H9 (cell line): ENCODE results near the gene EDEM2. TPM values are rescaled to one million over a fixed set of nuclear protein-coding genes. Genes with fewer than 3 reads are reported as not detected.
A peak's percentile ranks its signal among the peaks of the same experiment; 100 is the strongest.
"Not testable (repeated sequence)": the region's sequence is repeated elsewhere in the genome, so short reads cannot be mapped to it uniquely, and the experiment has no call there.

ENCODE experiments used
- DNase-seq: peaks from one replicate; pipeline ENCODE4 v3.0.0-alpha.2; 2017
- H2AFZ ChIP-seq: one replicate; pipeline ENCODE4 v1.6.1; 2013; ENCODE audit warnings: mild to moderate bottlenecking, low read length, control low read depth, moderate library complexity
- H2AK5ac ChIP-seq: 2 replicates; pipeline ENCODE4 v1.6.1; 2013; ENCODE audit warnings: low read length, control low read depth, mixed read lengths; ENCODE audit not compliant: insufficient read length
- H2BK120ac ChIP-seq: one replicate; pipeline ENCODE4 v1.6.1; 2013; ENCODE audit warnings: low read depth, mild to moderate bottlenecking, low read length, control low read depth, inconsistent platforms; ENCODE audit not compliant: poor library complexity, severe bottlenecking
- H2BK12ac ChIP-seq: 2 replicates; pipeline ENCODE4 v1.6.1; 2013; ENCODE audit warnings: low read length, control low read depth, mixed read lengths, low read depth; ENCODE audit not compliant: insufficient read length
- H2BK15ac ChIP-seq: 2 replicates; pipeline ENCODE4 v1.6.1; 2013; ENCODE audit warnings: low read depth, low read length, control low read depth
- H2BK20ac ChIP-seq: one replicate; pipeline ENCODE4 v1.6.1; 2013; ENCODE audit warnings: low read depth, mild to moderate bottlenecking, low read length, control low read depth, inconsistent platforms; ENCODE audit not compliant: poor library complexity, severe bottlenecking
- H2BK5ac ChIP-seq: 2 replicates; pipeline ENCODE4 v1.6.1; 2013; ENCODE audit warnings: low read length, control low read depth, mixed read lengths; ENCODE audit not compliant: insufficient read length
- H3K14ac ChIP-seq: 2 replicates; pipeline ENCODE4 v1.6.1; 2013; ENCODE audit warnings: low read length, control low read depth; ENCODE audit not compliant: insufficient read depth
- H3K18ac ChIP-seq: 2 replicates; pipeline ENCODE4 v1.6.1; 2013; ENCODE audit warnings: low read depth, mild to moderate bottlenecking, mixed read lengths, low read length, control low read depth; ENCODE audit not compliant: insufficient read length
- H3K23ac ChIP-seq: 2 replicates; pipeline ENCODE4 v1.6.1; 2013; ENCODE audit warnings: low read length, control low read depth, mixed read lengths, low read depth; ENCODE audit not compliant: insufficient read length
- H3K23me2 ChIP-seq: 2 replicates; pipeline ENCODE4 v1.6.1; 2013; ENCODE audit warnings: low read depth, mild to moderate bottlenecking, mixed read lengths, low read length, control low read depth; ENCODE audit not compliant: insufficient read length, poor library complexity, severe bottlenecking
- H3K27ac ChIP-seq: 2 replicates; pipeline ENCODE4 v1.5.1; 2013; ENCODE audit warnings: low read length, control low read depth, mixed read lengths, low read depth; ENCODE audit not compliant: insufficient read length
- H3K27me3 ChIP-seq: 2 replicates; pipeline ENCODE4 v1.6.1; 2013; ENCODE audit warnings: low read length, control low read depth, inconsistent platforms; ENCODE audit not compliant: insufficient read depth
- H3K4ac ChIP-seq: 2 replicates; pipeline ENCODE4 v1.6.1; 2013; ENCODE audit warnings: low read depth, mild to moderate bottlenecking, control low read depth, inconsistent platforms, low read length, moderate library complexity
- H3K4me1 ChIP-seq: 2 replicates; pipeline ENCODE4 v1.6.1; 2013; ENCODE audit warnings: low read length, control low read depth, inconsistent platforms; ENCODE audit not compliant: insufficient read depth
- H3K4me2 ChIP-seq: 2 replicates; pipeline ENCODE4 v1.6.1; 2013; ENCODE audit warnings: low read length, control low read depth, mixed read lengths; ENCODE audit not compliant: insufficient read length, insufficient read depth
- H3K56ac ChIP-seq: 2 replicates; pipeline ENCODE4 v1.6.1; 2013; ENCODE audit warnings: low read depth, mild to moderate bottlenecking, mixed read lengths, low read length, control low read depth; ENCODE audit not compliant: insufficient read length
- H3K79me1 ChIP-seq: 2 replicates; pipeline ENCODE4 v1.6.1; 2013; ENCODE audit warnings: low read depth, mild to moderate bottlenecking, moderate library complexity, low read length, control low read depth, inconsistent platforms; ENCODE audit not compliant: insufficient read depth, poor library complexity, severe bottlenecking
- H3K79me2 ChIP-seq: 2 replicates; pipeline ENCODE4 v1.6.1; 2013; ENCODE audit warnings: low read length, control low read depth, inconsistent platforms; ENCODE audit not compliant: insufficient read depth
- H3K9ac ChIP-seq: 2 replicates; pipeline ENCODE4 v1.6.1; 2013; ENCODE audit warnings: low read length, control low read depth, mixed read lengths; ENCODE audit not compliant: insufficient read length; ENCODE audit errors: extremely low read depth
- H3K9me3 ChIP-seq: one replicate; pipeline ENCODE4 v1.6.1; 2013; ENCODE audit warnings: low read depth, low read length, inconsistent platforms; ENCODE audit not compliant: control insufficient read depth
- H3T11ph ChIP-seq: one replicate; pipeline ENCODE4 v1.6.1; 2013; ENCODE audit warnings: mild to moderate bottlenecking, low read length, control low read depth, inconsistent platforms
- H4K20me1 ChIP-seq: one replicate; pipeline ENCODE4 v1.6.1; 2013; ENCODE audit not compliant: control insufficient read depth, insufficient read length, insufficient read depth
- H4K5ac ChIP-seq: 2 replicates; pipeline ENCODE4 v1.6.1; 2013; ENCODE audit warnings: low read depth, mild to moderate bottlenecking, mixed read lengths, low read length, control low read depth; ENCODE audit not compliant: insufficient read length
- H4K8ac ChIP-seq: replicated peaks from 2 replicates; pipeline ENCODE4 v1.6.1; 2013; ENCODE audit warnings: low read length, control low read depth, mixed read lengths, low read depth; ENCODE audit not compliant: insufficient read length
- H4K91ac ChIP-seq: 2 replicates; pipeline ENCODE4 v1.6.1; 2013; ENCODE audit warnings: low read depth, mild to moderate bottlenecking, moderate library complexity, mixed read lengths, low read length, control low read depth; ENCODE audit not compliant: insufficient read length
- H3K27ac Mint-ChIP-seq, 3 experiments: 2 replicates in 2 of 3; 3 replicates in 1 of 3; pipeline ENCODE4 v1.8.0; 2020 to 2021; ENCODE audit warnings: mixed read lengths in 3 of 3, mild to moderate bottlenecking in 1 of 3, moderate library complexity in 1 of 3
- H3K27me3 Mint-ChIP-seq: 2 replicates; pipeline ENCODE4 v1.8.0; 2021; ENCODE audit warnings: low read depth, mild to moderate bottlenecking, moderate library complexity, mixed read lengths
- H3K36me3 Mint-ChIP-seq, 3 experiments: 2 replicates in 2 of 3; 3 replicates in 1 of 3; pipeline ENCODE4 v1.8.0; 2020 to 2021; ENCODE audit warnings: low read depth in 3 of 3, mixed read lengths in 3 of 3; ENCODE audit not compliant: insufficient read depth in 1 of 3
- H3K4me1 Mint-ChIP-seq, 2 experiments: 2 replicates each; pipeline ENCODE4 v1.8.0; 2020; ENCODE audit warnings: mixed read lengths in 2 of 2
- H3K4me3 Mint-ChIP-seq, 2 experiments: 2 replicates in 1 of 2; 3 replicates in 1 of 2; pipeline ENCODE4 v1.8.0; 2020 to 2021; ENCODE audit warnings: mild to moderate bottlenecking in 2 of 2, mixed read lengths in 2 of 2, moderate library complexity in 1 of 2
- H3K9me3 Mint-ChIP-seq, 2 experiments: 2 replicates in 1 of 2; 3 replicates in 1 of 2; pipeline ENCODE4 v1.8.0; 2020; ENCODE audit warnings: mild to moderate bottlenecking in 2 of 2, mixed read lengths in 2 of 2, moderate library complexity in 1 of 2
- WGBS: extraction: QIAGEN DNeasy Blood & Tissue Kit; methylation state at CpG from one replicate; pipeline ENCODE4 v1.1.7; 2013; ENCODE audit warnings: missing lambda C conversion rate, low lambda C conversion rate, mixed read lengths; ENCODE audit not compliant: insufficient read length; ENCODE audit errors: extremely low coverage; 5-methylcytosine and 5-hydroxymethylcytosine counted together
- total RNA-seq: library from RNA; stranded (reverse); gene quantifications from 2 replicates; pipeline ENCODE4 v1.2.1, GENCODE V29; 2021

Gene EDEM2
- total RNA-seq, 1 experiment from 2014 or later: 27.8 TPM

GRCh38 chr20:35160341-35160740 is 13.2 kb upstream of the EDEM2 start:
- H3K27ac Mint-ChIP-seq: peak overlapping the region in 1 of 3 experiments; percentile 68; a peak in 3 of 7 replicates
- H2AK5ac ChIP-seq, H4K91ac ChIP-seq, H3K27ac ChIP-seq, H3K9ac ChIP-seq, H3K27me3 ChIP-seq, H2BK5ac ChIP-seq, H3K79me1 ChIP-seq, H3K56ac ChIP-seq, H3K4me1 Mint-ChIP-seq, H3K14ac ChIP-seq, H3K18ac ChIP-seq, H3K4ac ChIP-seq, H3T11ph ChIP-seq, H2BK120ac ChIP-seq, H3K23me2 ChIP-seq, H4K20me1 ChIP-seq, H4K5ac ChIP-seq, H3K27me3 Mint-ChIP-seq, H3K79me2 ChIP-seq, DNase-seq, H2BK15ac ChIP-seq, H3K4me1 ChIP-seq, H4K8ac ChIP-seq, H2BK12ac ChIP-seq, H3K36me3 Mint-ChIP-seq, H3K23ac ChIP-seq, H2AFZ ChIP-seq, H3K4me3 Mint-ChIP-seq, H3K9me3 ChIP-seq, H3K9me3 Mint-ChIP-seq, H3K4me2 ChIP-seq, H2BK20ac ChIP-seq: not testable (repeated sequence)
- WGBS: no CpG with 5 or more reads among the region's 5 CpGs
